Stimulated activated naive CD8-positive, alpha-beta T cell treated with anti-CD3 and anti-CD28 coated beads, Interleukin-15, amount 100 ng/mL, for 72 hours (primary cell): Measurements from ENCODE around the gene SMC5.
A peak's percentile ranks its signal among the peaks of the same experiment; 100 is the strongest.

ENCODE experiments used
- ATAC-seq: fragments of 150-1000 bp; cut with Tn5 transposase; 2 replicates; pipeline ENCODE4 v1.10.0; 2021; ENCODE audit warnings: mild to moderate bottlenecking, moderate library complexity
- DNase-seq, 2 donors: peaks; one replicate each; pipeline ENCODE4 v3.0.0; 2021 to 2022
- H3K27ac Mint-ChIP-seq, 2 donors: one replicate each; pipeline ENCODE4 v1.8.0; 2022; ENCODE audit warnings: mild to moderate bottlenecking in 2 of 2, mixed read lengths in 2 of 2, moderate library complexity in 2 of 2
- H3K27me3 Mint-ChIP-seq: one replicate; pipeline ENCODE4 v1.8.0; 2022; ENCODE audit warnings: mixed read lengths
- H3K4me1 Mint-ChIP-seq: one replicate; pipeline ENCODE4 v1.8.0; 2022; ENCODE audit warnings: mild to moderate bottlenecking, mixed read lengths
- H3K4me3 Mint-ChIP-seq, 2 donors: one replicate each; pipeline ENCODE4 v1.8.0; 2022; ENCODE audit warnings: mild to moderate bottlenecking in 2 of 2, mixed read lengths in 2 of 2, moderate library complexity in 1 of 2
- H3K9me3 Mint-ChIP-seq, 2 donors: one replicate each; pipeline ENCODE4 v1.8.0; 2022; ENCODE audit warnings: mixed read lengths in 2 of 2

Gene SMC5

GRCh38 chr9:70257991-70258691 lies 637 bp upstream of the SMC5 start:
- Mint-ChIP-seq H3K4me1 (peaks cover 70% of the 10 kb centered on the region), H3K9me3 (no peaks in the 10 kb centered on the region), H3K27ac (peak overlapping the region; percentile 98), H3K27me3 (no peaks in the 10 kb centered on the region), H3K4me3 (peak overlapping the region; percentile 88 to 93)
- DNase-seq (peak in 1 of 2 donors; percentile 47), ATAC-seq (peak; percentile 62)

- H3K4me3 Mint-ChIP-seq: peak overlapping the region; percentile 88 to 93
- no peaks in the 10 kb centered on the region for H3K27me3 Mint-ChIP-seq
- peak overlapping the region; percentile 93 to 98 for H3K27ac Mint-ChIP-seq
- ATAC-seq (no peak), DNase-seq (no peak)
- H3K4me1 Mint-ChIP-seq: peaks cover 70% of the 10 kb centered on the region
- no peaks in the 10 kb centered on the region for H3K9me3 Mint-ChIP-seq
Observed at GRCh38 chr9:70259512-70259802, 679 bp downstream of the SMC5 start.

GRCh38 chr9:70260007-70260443 lies 1.2 kb downstream of the SMC5 start:
- Mint-ChIP-seq H3K9me3 (no peaks in the 10 kb centered on the region), H3K4me3 (peak overlapping the region; percentile 88 to 93), H3K4me1 (peaks cover 75% of the 10 kb centered on the region), H3K27me3 (no peaks in the 10 kb centered on the region), H3K27ac (peak overlapping the region; percentile 93 to 98)
- no peak for DNase-seq
- ATAC-seq: no peak

DNA sequence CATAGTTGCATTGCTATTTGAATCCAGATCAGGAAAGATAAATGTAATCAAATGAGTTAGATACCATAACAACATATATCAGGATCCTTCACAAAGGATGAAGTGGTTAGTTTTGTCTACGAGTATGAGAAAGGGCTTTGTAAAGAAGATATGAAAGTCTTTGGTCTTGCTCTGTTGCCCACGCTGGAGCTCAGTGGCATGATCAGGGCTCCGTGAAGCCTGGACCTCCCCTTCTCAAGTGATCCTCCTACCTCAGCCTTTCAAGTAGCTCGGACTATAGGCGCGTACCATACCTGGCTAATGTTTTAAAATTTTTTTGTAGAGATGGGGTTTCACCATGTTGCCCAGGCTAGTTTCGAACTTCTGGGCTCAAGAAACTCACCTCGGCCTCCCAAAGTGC lies 1.8 kb downstream of the SMC5 start:
- DNase-seq (no peak), ATAC-seq (no peak)
- Mint-ChIP-seq H3K27ac (no peak overlapping the region), H3K4me1 (peaks cover 77% of the 10 kb centered on the region), H3K9me3 (no peaks in the 10 kb centered on the region), H3K4me3 (peak overlapping the region; percentile 88 to 93), H3K27me3 (no peaks in the 10 kb centered on the region)

DNA sequence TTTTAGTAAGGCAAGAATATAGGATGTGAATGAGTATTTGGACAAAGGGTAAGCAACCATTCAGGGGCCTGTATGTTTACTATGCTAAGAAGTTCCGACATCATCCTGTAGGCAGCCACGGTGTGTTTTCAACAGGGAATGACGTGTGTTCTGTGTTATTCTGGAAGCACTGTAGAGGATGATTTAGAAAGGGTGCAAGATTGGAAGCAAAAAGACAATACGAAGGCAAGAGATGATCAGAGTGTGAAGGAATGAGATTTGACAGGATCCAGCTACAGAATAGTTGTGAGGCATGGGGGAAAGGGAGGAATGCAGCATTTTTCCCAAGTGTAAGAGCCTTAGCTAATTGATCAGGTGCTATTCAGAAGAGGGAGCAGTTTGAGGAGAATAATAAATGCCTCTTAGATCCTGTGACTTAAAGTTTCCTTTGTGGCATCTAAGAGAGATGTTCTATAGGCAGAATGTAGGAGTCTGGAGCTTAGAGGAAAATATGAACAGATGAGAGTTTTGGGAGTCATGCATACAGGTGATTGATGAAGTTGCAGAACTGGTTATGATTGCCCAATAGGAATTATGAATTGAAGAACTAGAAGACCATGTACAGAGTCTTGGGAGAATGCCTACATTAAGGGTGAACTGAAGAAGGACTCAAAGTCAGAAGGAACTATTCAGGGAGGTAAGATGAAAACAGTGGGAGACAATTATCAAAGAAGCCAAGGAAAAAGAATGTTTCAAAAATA lies 2.5 kb downstream of the SMC5 start:
- no peak for ATAC-seq
- DNase-seq: no peak
- Mint-ChIP-seq H3K4me1 (peaks cover 72% of the 10 kb centered on the region), H3K9me3 (no peaks in the 10 kb centered on the region), H3K27ac (peak overlapping the region in 1 of 2 donors; percentile 1), H3K27me3 (no peaks in the 10 kb centered on the region), H3K4me3 (peak overlapping the region; percentile 88 to 93)

DNA sequence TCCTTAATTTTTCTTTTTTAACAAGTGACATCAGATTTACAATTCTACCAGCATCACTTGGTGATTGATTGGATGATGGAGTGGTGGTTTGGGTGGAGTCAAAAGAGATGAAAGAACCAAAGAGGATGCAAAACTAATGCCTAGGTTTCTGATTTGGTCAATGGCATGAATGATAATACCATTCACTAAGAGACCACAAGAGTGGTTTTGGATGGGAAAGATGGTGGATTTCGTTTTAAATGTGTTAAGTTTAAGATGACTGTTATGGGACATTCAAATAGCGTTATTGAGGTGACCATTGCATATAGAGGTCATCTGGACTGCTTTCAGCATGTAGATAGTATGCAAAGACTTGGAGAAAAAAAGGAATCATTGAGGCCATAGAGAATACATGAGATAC lies 3.6 kb downstream of the SMC5 start:
- H3K4me1 Mint-ChIP-seq: peaks cover 64% of the 10 kb centered on the region

GRCh38 chr9:70262948-70263347 lies 4.2 kb downstream of the SMC5 start:
- H3K9me3 Mint-ChIP-seq: no peaks in the 10 kb centered on the region
- ATAC-seq (no peak), DNase-seq (no peak)
- no peak overlapping the region for H3K27ac Mint-ChIP-seq
- no peaks in the 10 kb centered on the region for H3K27me3 Mint-ChIP-seq
- peaks cover 62% of the 10 kb centered on the region for H3K4me1 Mint-ChIP-seq
- peak overlapping the region; percentile 88 to 93 for H3K4me3 Mint-ChIP-seq

More for the DNA sequence above, 3.6 kb downstream of the SMC5 start:
- H3K9me3 Mint-ChIP-seq: no peaks in the 10 kb centered on the region
- H3K4me3 Mint-ChIP-seq: peak overlapping the region; percentile 88 to 93
- no peak for DNase-seq
- H3K27me3 Mint-ChIP-seq: no peaks in the 10 kb centered on the region
- ATAC-seq: peak; percentile 21
- peak overlapping the region in 1 of 2 donors; percentile 24 for H3K27ac Mint-ChIP-seq

GRCh38 chr9:70263421-70263820 lies 4.6 kb downstream of the SMC5 start:
- H3K4me1 Mint-ChIP-seq: peaks cover 58% of the 10 kb centered on the region
- no peak overlapping the region for H3K27ac Mint-ChIP-seq
- no peaks in the 10 kb centered on the region for H3K9me3 Mint-ChIP-seq
- no peak overlapping the region for H3K4me3 Mint-ChIP-seq
- H3K27me3 Mint-ChIP-seq: no peaks in the 10 kb centered on the region
- no peak for DNase-seq
- no peak for ATAC-seq

DNA sequence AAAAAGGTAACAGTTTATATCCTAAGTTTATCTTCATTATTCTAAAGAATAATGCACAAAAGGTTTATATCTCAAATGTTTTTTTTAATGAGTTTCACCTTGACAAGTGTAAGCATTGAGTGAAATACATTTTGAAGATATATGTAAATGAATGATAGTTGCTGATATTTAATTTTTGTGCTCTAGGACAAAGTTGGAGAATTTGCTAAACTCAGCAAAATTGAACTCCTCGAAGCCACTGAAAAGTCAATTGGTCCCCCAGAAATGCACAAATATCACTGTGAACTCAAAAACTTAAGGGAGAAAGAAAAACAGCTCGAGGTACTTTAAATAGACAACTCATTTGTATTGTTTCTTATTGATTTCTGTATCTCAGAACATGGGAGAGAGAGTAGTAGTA lies 19.5 kb downstream of the SMC5 start:
- Mint-ChIP-seq H3K27me3 (no peaks in the 10 kb centered on the region), H3K27ac (no peak overlapping the region), H3K4me1 (peaks cover 21% of the 10 kb centered on the region), H3K9me3 (no peaks in the 10 kb centered on the region), H3K4me3 (no peak overlapping the region)
- no peak for ATAC-seq
- no peak for DNase-seq

- Mint-ChIP-seq H3K9me3 (no peaks in the 10 kb centered on the region), H3K27me3 (no peaks in the 10 kb centered on the region), H3K4me3 (no peak overlapping the region), H3K4me1 (no peaks in the 10 kb centered on the region), H3K27ac (no peak overlapping the region)
- no peak for DNase-seq
- ATAC-seq: no peak
Observed at GRCh38 chr9:70283848-70284247, 25.1 kb downstream of the SMC5 start.

DNA sequence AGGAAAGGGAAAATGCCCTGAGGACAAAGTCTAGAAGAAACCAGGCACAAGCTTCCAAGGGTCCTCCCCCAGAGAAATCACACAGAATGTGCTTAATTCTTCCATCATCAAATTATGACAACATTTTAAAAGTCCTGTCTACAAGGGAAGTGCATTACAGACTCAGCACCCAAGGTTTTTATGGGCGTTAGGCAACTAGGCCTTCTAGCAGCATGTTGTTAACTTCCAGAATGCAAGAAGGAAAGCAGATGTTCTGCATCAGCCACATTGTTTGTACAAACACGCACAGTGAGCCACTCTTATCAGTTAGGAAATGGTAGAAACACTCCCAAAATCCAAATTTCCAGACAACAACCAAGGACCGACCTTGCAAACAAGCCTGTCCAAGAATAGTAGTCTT lies 26.5 kb downstream of the SMC5 start:
- DNase-seq (no peak), ATAC-seq (no peak)
- no peaks in the 10 kb centered on the region for H3K27me3 Mint-ChIP-seq
- H3K27ac Mint-ChIP-seq: no peak overlapping the region
- H3K4me1 Mint-ChIP-seq: no peaks in the 10 kb centered on the region
- no peak overlapping the region for H3K4me3 Mint-ChIP-seq
- no peaks in the 10 kb centered on the region for H3K9me3 Mint-ChIP-seq

GRCh38 chr9:70285981-70286598 lies 27.3 kb downstream of the SMC5 start:
- no peak for DNase-seq
- Mint-ChIP-seq H3K27me3 (no peaks in the 10 kb centered on the region), H3K9me3 (peaks cover 0 to 4% of the 10 kb centered on the region in 2 donors), H3K27ac (no peak overlapping the region), H3K4me1 (no peaks in the 10 kb centered on the region), H3K4me3 (no peak overlapping the region)
- no peak for ATAC-seq

DNA sequence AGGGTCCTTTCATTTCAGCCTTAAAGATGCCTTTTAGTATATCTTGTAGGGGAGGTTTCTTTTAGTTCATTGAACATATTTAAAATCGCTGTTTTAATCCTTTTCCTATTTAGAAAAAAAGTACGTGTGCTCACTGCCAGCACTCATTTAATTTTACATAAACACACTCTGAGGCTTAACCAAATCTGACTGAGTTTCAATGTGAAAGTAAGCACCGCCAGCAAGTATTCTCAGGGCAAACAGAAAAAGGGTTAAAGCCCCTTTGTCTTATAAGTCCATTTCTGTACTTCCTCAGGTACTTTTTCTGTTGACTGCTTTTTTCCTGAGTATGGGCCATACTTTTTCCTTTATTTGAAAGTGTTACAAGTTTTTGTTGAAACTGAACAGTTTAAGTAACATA lies 31.8 kb downstream of the SMC5 start:
- Mint-ChIP-seq H3K27ac (no peak overlapping the region), H3K4me3 (no peak overlapping the region)

GRCh38 chr9:70291446-70291845 lies 32.7 kb downstream of the SMC5 start:
- Mint-ChIP-seq H3K4me3 (no peak overlapping the region), H3K27ac (no peak overlapping the region), H3K4me1 (peaks cover 17% of the 10 kb centered on the region), H3K27me3 (no peaks in the 10 kb centered on the region), H3K9me3 (peaks cover 0 to 6% of the 10 kb centered on the region in 2 donors)
- DNase-seq (no peak), ATAC-seq (no peak)

More for the DNA sequence above, 31.8 kb downstream of the SMC5 start:
- DNase-seq: no peak
- no peak for ATAC-seq
- peaks cover 0 to 6% of the 10 kb centered on the region in 2 donors for H3K9me3 Mint-ChIP-seq
- no peaks in the 10 kb centered on the region for H3K27me3 Mint-ChIP-seq
- peaks cover 17% of the 10 kb centered on the region for H3K4me1 Mint-ChIP-seq

GRCh38 chr9:70292253-70292652 lies 33.5 kb downstream of the SMC5 start:
- H3K4me1 Mint-ChIP-seq: peaks cover 17% of the 10 kb centered on the region
- no peaks in the 10 kb centered on the region for H3K27me3 Mint-ChIP-seq
- DNase-seq: no peak
- peaks cover 0 to 6% of the 10 kb centered on the region in 2 donors for H3K9me3 Mint-ChIP-seq
- no peak for ATAC-seq
- no peak overlapping the region for H3K4me3 Mint-ChIP-seq
- H3K27ac Mint-ChIP-seq: no peak overlapping the region

DNA sequence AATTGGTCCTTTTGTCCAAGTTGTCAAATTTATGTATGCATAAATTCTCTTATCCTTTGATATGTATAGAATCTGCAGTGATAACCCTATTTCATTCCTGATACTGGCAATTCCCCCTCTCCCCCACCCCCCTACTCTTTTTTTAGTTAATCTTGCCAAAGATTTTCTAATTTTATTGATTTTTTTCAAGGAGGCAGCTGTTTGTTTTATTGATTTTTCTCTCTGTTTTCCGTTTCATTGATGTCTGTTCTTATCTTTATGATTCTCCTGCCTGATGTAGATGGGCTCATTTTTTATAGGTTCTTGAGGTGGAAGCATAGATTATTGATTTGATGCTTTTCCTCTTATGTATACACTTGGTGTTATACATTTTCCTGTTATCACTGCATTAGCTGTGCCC lies 34.4 kb downstream of the SMC5 start:
- H3K4me3 Mint-ChIP-seq: no peak overlapping the region
- DNase-seq (no peak), ATAC-seq (no peak)
- H3K27me3 Mint-ChIP-seq: no peaks in the 10 kb centered on the region
- H3K9me3 Mint-ChIP-seq: peaks cover 0 to 6% of the 10 kb centered on the region in 2 donors
- peaks cover 17% of the 10 kb centered on the region for H3K4me1 Mint-ChIP-seq
- H3K27ac Mint-ChIP-seq: no peak overlapping the region
